HepG2 (cell line): Measurements from ENCODE around the gene ITIH3. TPM values are rescaled to one million over a fixed set of nuclear protein-coding genes. Genes with fewer than 3 reads are reported as not detected.

ENCODE experiments used
- AGO2 ChIP-seq: fragments of 200-400 bp; formaldehyde crosslinking; optimal IDR thresholded peaks from 2 replicates; pipeline ENCODE3; 2017; ENCODE audit warnings: mild to moderate bottlenecking, low read depth, low read length, moderate library complexity
- BHLHE40 ChIP-seq: IDR thresholded peaks from 2 replicates; pipeline ENCODE4 v1.6.1; 2011; ENCODE audit warnings: low read length, improper control_type of control experiment
- GATAD2A ChIP-seq: IDR thresholded peaks from 2 replicates; pipeline ENCODE4 v1.6.1; 2016
- GZF1 ChIP-seq: sonication (generic); formaldehyde crosslinking; IDR thresholded peaks from 2 replicates; pipeline ENCODE4 v1.5.1; 2020; ENCODE audit warnings: mild to moderate bottlenecking, missing genetic modification reagents
- KLF13 ChIP-seq: sonication (generic); formaldehyde crosslinking; IDR thresholded peaks from 2 replicates; pipeline ENCODE4 v1.4.0; 2020; ENCODE audit warnings: mild to moderate bottlenecking, missing genetic modification reagents
- MED8 ChIP-seq: sonication (generic); formaldehyde crosslinking; IDR thresholded peaks from 2 replicates; pipeline ENCODE4 v1.8.1; 2023; ENCODE audit warnings: mild to moderate bottlenecking, missing genetic modification reagents; ENCODE audit not compliant: insufficient replicate concordance
- MTA1 ChIP-seq: sonication (generic); formaldehyde crosslinking; IDR thresholded peaks from 2 replicates; pipeline ENCODE4 v1.4.0; 2020; ENCODE audit warnings: missing genetic modification reagents, mild to moderate bottlenecking, borderline replicate concordance
- NCOR1 ChIP-seq: fragments of 200-600 bp; sonication (generic); IDR thresholded peaks from 2 replicates; pipeline ENCODE4 v1.7.0; 2017; ENCODE audit warnings: antibody characterized with exemption, low read length, borderline replicate concordance
- NR3C1 ChIP-seq: sonication (generic); formaldehyde crosslinking; IDR thresholded peaks from 2 replicates; pipeline ENCODE4 v1.4.0; 2020; ENCODE audit warnings: missing genetic modification reagents
- RBAK ChIP-seq: sonication (generic); formaldehyde crosslinking; IDR thresholded peaks from 2 replicates; pipeline ENCODE4 v1.5.1; 2020; ENCODE audit warnings: mild to moderate bottlenecking, missing genetic modification reagents
- RBFOX2 ChIP-seq: fragments of 200-400 bp; formaldehyde crosslinking; IDR thresholded peaks from 2 replicates; pipeline ENCODE4 v1.6.1; 2017; ENCODE audit warnings: low read depth, mild to moderate bottlenecking, low read length
- SIX4 ChIP-seq: sonication (generic); formaldehyde crosslinking; IDR thresholded peaks from 2 replicates; pipeline ENCODE4 v1.4.0; 2020; ENCODE audit warnings: missing genetic modification reagents
- SP1 ChIP-seq, 2 experiments: fragments of 450-650 bp in 1 of 2; sonication (generic) in 1 of 2; formaldehyde crosslinking in 1 of 2; IDR thresholded peaks; 2 replicates each; pipeline versions ENCODE4 v1.4.0 to v1.6.1; 2016 to 2020; ENCODE audit warnings: missing genetic modification reagents in 1 of 2
- ZBTB14 ChIP-seq: sonication (generic); formaldehyde crosslinking; IDR thresholded peaks from 2 replicates; pipeline ENCODE4 v1.4.0; 2020; ENCODE audit warnings: missing genetic modification reagents
- ZFP90 ChIP-seq: sonication (generic); formaldehyde crosslinking; IDR thresholded peaks from 2 replicates; pipeline ENCODE4 v1.8.0; 2022; ENCODE audit warnings: missing genetic modification reagents, mild to moderate bottlenecking, inconsistent platforms, borderline replicate concordance
- ZIK1 ChIP-seq: sonication (generic); formaldehyde crosslinking; IDR thresholded peaks from 2 replicates; pipeline ENCODE4 v1.5.0; 2020; ENCODE audit warnings: mild to moderate bottlenecking, low read depth, missing genetic modification reagents, borderline replicate concordance
- ZNF350 ChIP-seq: sonication (generic); formaldehyde crosslinking; IDR thresholded peaks from 2 replicates; pipeline ENCODE4 v1.4.0; 2020; ENCODE audit warnings: mild to moderate bottlenecking, low read depth, missing genetic modification reagents, borderline replicate concordance
- ZNF44 ChIP-seq: sonication (generic); formaldehyde crosslinking; IDR thresholded peaks from 2 replicates; pipeline ENCODE4 v1.5.1; 2020; ENCODE audit warnings: mild to moderate bottlenecking, missing genetic modification reagents
- ZNF546 ChIP-seq: sonication (generic); formaldehyde crosslinking; conservative IDR thresholded peaks from 2 replicates; pipeline ENCODE4 v1.8.1; 2023; ENCODE audit warnings: mild to moderate bottlenecking, missing genetic modification reagents
- ZNF652 ChIP-seq: IDR thresholded peaks from 2 replicates; pipeline ENCODE4 v1.6.1; 2016; ENCODE audit warnings: low read depth, borderline replicate concordance
- ZSCAN12 ChIP-seq: sonication (generic); formaldehyde crosslinking; IDR thresholded peaks from 2 replicates; pipeline ENCODE4 v1.9.0; 2021; ENCODE audit warnings: mild to moderate bottlenecking, missing genetic modification reagents
- polyA plus RNA-seq, 8 experiments: library from polyadenylated mRNA; depleted of rRNA in 3 of 8; stranded (reverse) in 7 of 8; unstranded in 1 of 8; fragments of >200 nt; fragmentation: Illumina TruSeq in 4 of 8; extraction: Trizol in 4 of 8; gene quantifications; 2 replicates each; pipeline versions ENCODE4 v1.2.1 to v1.2.3, GENCODE V29; 2011 to 2016; ENCODE audit warnings: low read depth in 4 of 8, missing spikeins in 1 of 8, mixed read lengths in 1 of 8; ENCODE audit not compliant: insufficient read depth in 1 of 8
- total RNA-seq, 5 experiments: library from RNA; depleted of rRNA; stranded (reverse); fragments of >200 nt; fragmentation: Illumina TruSeq; extraction: Trizol; gene quantifications; 2 replicates each; pipeline ENCODE4 v1.2.3, GENCODE V29; 2016; ENCODE audit warnings: low read depth in 1 of 5
- TF ChIP-seq, protein P1 (sequence below): sonication (generic); formaldehyde crosslinking; IDR thresholded peaks from 2 replicates; pipeline ENCODE4 v1.9.0; 2021; ENCODE audit warnings: mild to moderate bottlenecking, missing genetic modification reagents

Gene ITIH3
- total and polyA plus RNA-seq, 2 of the 13 experiments (the other 11 are each of a cell fraction or from before 2014, with no cell fraction given), result 105 to 632 TPM

GRCh38 chr3:52770496-52771333 is 23.9 kb upstream of the ITIH3 start, which contains the start of gene NEK4 (continued):
- TF ChIP-seq SIX4 (CRISPR knock-in tag) (no peak), RBFOX2 (peak; percentile 93), ZNF652 (CRISPR knock-in tag) (no peak), ZFP90 (CRISPR knock-in tag) (peak; percentile 35; the same call in 1 of the 2 replicates), ZNF546 (CRISPR knock-in tag) (peak; percentile 69; the same call in 1 of the 2 replicates), AGO2 (peak; percentile 66), NCOR1 (no peak), NR3C1 (CRISPR knock-in tag) (no peak), ZIK1 (CRISPR knock-in tag) (peak; percentile 49; the same call in 1 of the 2 replicates), GZF1 (CRISPR knock-in tag) (peak; percentile 17; the same call in 1 of the 2 replicates), MED8 (CRISPR knock-in tag) (peak; percentile 42), ZNF44 (CRISPR knock-in tag) (no peak), ZBTB14 (CRISPR knock-in tag) (no peak; the same call in 1 of the 2 replicates), SP1 (IDR thresholded peaks at IDR 0.05) (no peak), SP1 (CRISPR knock-in tag; IDR thresholded peaks at IDR 0.05) (0 out of 2 replicates have a peak, but pooled peaks have one; percentile 7), ZNF350 (CRISPR knock-in tag) (peak; percentile 51; the same call in 1 of the 2 replicates), ZSCAN12 (CRISPR knock-in tag) (peak; percentile 25; the same call in 1 of the 2 replicates), MTA1 (CRISPR knock-in tag) (peak; percentile 66; the same call in 1 of the 2 replicates), GATAD2A (CRISPR knock-in tag) (peak; percentile 54; the same call in 1 of the 2 replicates), KLF13 (no peak), RBAK (no peak), BHLHE40 (no peak)
- TF ChIP-seq, protein P1, sequence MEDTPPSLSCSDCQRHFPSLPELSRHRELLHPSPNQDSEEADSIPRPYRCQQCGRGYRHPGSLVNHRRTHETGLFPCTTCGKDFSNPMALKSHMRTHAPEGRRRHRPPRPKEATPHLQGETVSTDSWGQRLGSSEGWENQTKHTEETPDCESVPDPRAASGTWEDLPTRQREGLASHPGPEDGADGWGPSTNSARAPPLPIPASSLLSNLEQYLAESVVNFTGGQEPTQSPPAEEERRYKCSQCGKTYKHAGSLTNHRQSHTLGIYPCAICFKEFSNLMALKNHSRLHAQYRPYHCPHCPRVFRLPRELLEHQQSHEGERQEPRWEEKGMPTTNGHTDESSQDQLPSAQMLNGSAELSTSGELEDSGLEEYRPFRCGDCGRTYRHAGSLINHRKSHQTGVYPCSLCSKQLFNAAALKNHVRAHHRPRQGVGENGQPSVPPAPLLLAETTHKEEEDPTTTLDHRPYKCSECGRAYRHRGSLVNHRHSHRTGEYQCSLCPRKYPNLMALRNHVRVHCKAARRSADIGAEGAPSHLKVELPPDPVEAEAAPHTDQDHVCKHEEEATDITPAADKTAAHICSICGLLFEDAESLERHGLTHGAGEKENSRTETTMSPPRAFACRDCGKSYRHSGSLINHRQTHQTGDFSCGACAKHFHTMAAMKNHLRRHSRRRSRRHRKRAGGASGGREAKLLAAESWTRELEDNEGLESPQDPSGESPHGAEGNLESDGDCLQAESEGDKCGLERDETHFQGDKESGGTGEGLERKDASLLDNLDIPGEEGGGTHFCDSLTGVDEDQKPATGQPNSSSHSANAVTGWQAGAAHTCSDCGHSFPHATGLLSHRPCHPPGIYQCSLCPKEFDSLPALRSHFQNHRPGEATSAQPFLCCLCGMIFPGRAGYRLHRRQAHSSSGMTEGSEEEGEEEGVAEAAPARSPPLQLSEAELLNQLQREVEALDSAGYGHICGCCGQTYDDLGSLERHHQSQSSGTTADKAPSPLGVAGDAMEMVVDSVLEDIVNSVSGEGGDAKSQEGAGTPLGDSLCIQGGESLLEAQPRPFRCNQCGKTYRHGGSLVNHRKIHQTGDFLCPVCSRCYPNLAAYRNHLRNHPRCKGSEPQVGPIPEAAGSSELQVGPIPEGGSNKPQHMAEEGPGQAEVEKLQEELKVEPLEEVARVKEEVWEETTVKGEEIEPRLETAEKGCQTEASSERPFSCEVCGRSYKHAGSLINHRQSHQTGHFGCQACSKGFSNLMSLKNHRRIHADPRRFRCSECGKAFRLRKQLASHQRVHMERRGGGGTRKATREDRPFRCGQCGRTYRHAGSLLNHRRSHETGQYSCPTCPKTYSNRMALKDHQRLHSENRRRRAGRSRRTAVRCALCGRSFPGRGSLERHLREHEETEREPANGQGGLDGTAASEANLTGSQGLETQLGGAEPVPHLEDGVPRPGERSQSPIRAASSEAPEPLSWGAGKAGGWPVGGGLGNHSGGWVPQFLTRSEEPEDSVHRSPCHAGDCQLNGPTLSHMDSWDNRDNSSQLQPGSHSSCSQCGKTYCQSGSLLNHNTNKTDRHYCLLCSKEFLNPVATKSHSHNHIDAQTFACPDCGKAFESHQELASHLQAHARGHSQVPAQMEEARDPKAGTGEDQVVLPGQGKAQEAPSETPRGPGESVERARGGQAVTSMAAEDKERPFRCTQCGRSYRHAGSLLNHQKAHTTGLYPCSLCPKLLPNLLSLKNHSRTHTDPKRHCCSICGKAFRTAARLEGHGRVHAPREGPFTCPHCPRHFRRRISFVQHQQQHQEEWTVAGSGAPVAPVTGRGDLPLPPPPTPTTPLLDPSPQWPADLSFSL (CRISPR knock-in tag), result no peak
